Right lobe of liver (tissue), 6 donors: ENCODE results near the gene FRG1. TPM values are rescaled to one million over a fixed set of nuclear protein-coding genes. Genes with fewer than 3 reads are reported as not detected.
"Not testable (repeated sequence)": the region's sequence is repeated elsewhere in the genome, so short reads cannot be mapped to it uniquely, and the experiment has no call there.

ENCODE experiments used
- ATAC-seq, 4 donors: fragments of 200-7000 bp; cut with Tn5 transposase; one replicate each; pipeline ENCODE4 v1.9.1; 2020; ENCODE audit warnings: mild to moderate bottlenecking in 4 of 4, moderate library complexity in 4 of 4
- DNase-seq, 3 donors: peaks; one replicate each; pipeline ENCODE4 v3.0.0-alpha.2; 2020
- H3K27ac ChIP-seq, 3 donors: fragments of 200-600 bp; one replicate each; pipeline ENCODE4 v1.8.0; 2022
- H3K27me3 ChIP-seq, 2 donors: fragments of 200-600 bp; one replicate each; pipeline ENCODE4 v1.8.0; 2022
- H3K36me3 ChIP-seq, 4 donors: fragments of 200-600 bp; sonication (generic) in 1 of 4; one replicate each; pipeline versions ENCODE4 v1.5.1 to v1.8.0; 2017 to 2022; ENCODE audit warnings: control low read depth in 1 of 4
- H3K4me1 ChIP-seq, 4 donors: fragments of 200-600 bp; sonication (generic) in 1 of 4; one replicate each; pipeline versions ENCODE4 v1.5.1 to v1.8.0; 2017 to 2022; ENCODE audit warnings: control low read depth in 1 of 4
- H3K4me3 ChIP-seq, 3 donors: fragments of 200-600 bp; one replicate each; pipeline ENCODE4 v1.8.0; 2022
- H3K9me3 ChIP-seq, 4 donors: fragments of 200-600 bp; sonication (generic) in 1 of 4; one replicate each; pipeline versions ENCODE4 v1.5.1 to v1.8.0; 2017 to 2022; ENCODE audit warnings: control low read depth in 1 of 4
- POLR2A ChIP-seq: fragments of 450-650 bp; IDR thresholded peaks from one replicate; pipeline ENCODE4 v1.6.1; 2017; ENCODE audit warnings: antibody characterized with exemption, mild to moderate bottlenecking
- WGBS: methylation state at CpG from one replicate; pipeline ENCODE4 v1.1.6; 2018; ENCODE audit warnings: low coverage, low lambda C conversion rate; ENCODE audit not compliant: insufficient coverage; ENCODE audit errors: missing lambda C conversion rate; 5-methylcytosine and 5-hydroxymethylcytosine counted together
- intact Hi-C, 2 donors: fragments of 100-400 bp; cut with DNase I; formaldehyde crosslinking; loops; one replicate each; pipeline versions ENCODE4 v1.11.2 to v1.14.1; 2022
- long read RNA-seq: library from polyadenylated mRNA; unstranded; transcript quantifications from one replicate; pipeline ENCODE4 v2.0.0, GENCODE V29; 2019
- total RNA-seq, 6 experiments: library from RNA; depleted of rRNA in 2 of 6; stranded (reverse); fragments of >200 nt in 2 of 6; fragmentation: NEBNext Ultra II Directional in 3 of 6; extraction: Animal tissue kit (Norgen Biotek cat#: 25700) in 3 of 6; gene quantifications; one replicate each; pipeline versions ENCODE4 v1.1.0 to v1.2.4, GENCODE V29; 2016 to 2023
- TF ChIP-seq, protein P1 (sequence below), 4 donors: fragments of 200-600 bp in 3 of 4; fragments of 450-650 bp in 1 of 4; IDR thresholded peaks; one replicate each; pipeline versions ENCODE4 v1.5.1 to v1.8.0; 2016 to 2022; ENCODE audit warnings: antibody characterized with exemption in 4 of 4, mild to moderate bottlenecking in 2 of 4
- donor health status: DM: no; HTN: yes; CAD: no.
- donor health status: DM: no; HTN: no; CAD: no.
- donor health status: DM: no; HTN: no; CAD: no.
- donor health status: DM: no; HTN: yes; CAD: no.
- donor health status: DM: no; HTN: yes; CAD: no.

Gene FRG1
- total RNA-seq = 10 to 100 TPM; 14.2 to 23.7 (median 18.0) TPM
- long read RNA-seq, partial matches to known transcripts = 2 of 3 reads
- long read RNA-seq, other reads (novel, unspliced or antisense) = 0 of 3 reads

DNA sequence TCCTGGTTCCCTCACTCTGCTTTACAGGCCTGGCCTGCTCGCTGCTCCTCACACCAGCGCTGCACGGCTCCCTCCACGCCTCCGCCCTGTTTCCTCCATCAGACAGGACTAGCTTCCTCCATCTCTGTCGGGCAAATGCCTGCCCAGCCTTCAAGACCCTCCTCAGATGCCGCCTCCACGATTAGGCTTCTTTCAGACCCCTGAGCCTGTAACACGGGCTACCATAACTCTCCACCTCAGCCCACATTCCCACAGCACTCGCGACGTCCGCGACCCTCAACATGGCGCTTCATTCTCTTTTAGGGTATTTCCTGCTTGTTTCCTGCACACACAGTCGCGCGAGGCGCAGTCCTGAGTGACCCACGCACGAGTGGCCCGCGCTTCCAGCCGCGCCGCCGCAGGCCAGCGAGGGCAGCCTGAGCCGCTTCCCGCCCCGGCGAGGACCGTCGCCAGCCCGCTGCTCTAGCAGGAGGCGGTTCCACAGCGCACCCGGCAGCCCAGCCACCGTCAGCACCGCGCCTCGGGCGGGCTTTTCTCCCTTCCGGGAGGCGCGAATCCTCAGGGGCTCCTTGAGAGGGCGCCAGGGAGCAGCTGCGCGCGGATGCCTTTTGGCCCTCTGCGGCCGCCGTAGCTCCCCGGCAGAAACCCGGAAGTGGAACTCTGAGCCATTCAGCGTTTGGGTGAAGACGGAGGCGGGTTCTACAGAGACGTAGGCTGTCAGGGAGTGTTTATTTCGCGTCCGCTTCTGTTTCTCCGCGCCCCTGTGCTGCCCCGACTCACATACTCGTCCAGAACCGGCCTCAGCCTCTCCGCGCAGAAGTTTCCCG is at the start of gene FRG1:
FRG1 (plus strand) TSS at position 695 of the 827 bp plus-strand sequence. CDS start 138 bp downstream, outside the sequence.
- 9% methylated on average over 38 of the region's 70 CpGs for WGBS
- no peaks in the 10 kb centered on the region for H3K27me3 ChIP-seq
- intact Hi-C loops = no loop called here
- TF ChIP-seq, protein P1, sequence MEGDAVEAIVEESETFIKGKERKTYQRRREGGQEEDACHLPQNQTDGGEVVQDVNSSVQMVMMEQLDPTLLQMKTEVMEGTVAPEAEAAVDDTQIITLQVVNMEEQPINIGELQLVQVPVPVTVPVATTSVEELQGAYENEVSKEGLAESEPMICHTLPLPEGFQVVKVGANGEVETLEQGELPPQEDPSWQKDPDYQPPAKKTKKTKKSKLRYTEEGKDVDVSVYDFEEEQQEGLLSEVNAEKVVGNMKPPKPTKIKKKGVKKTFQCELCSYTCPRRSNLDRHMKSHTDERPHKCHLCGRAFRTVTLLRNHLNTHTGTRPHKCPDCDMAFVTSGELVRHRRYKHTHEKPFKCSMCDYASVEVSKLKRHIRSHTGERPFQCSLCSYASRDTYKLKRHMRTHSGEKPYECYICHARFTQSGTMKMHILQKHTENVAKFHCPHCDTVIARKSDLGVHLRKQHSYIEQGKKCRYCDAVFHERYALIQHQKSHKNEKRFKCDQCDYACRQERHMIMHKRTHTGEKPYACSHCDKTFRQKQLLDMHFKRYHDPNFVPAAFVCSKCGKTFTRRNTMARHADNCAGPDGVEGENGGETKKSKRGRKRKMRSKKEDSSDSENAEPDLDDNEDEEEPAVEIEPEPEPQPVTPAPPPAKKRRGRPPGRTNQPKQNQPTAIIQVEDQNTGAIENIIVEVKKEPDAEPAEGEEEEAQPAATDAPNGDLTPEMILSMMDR (IDR thresholded peaks at IDR 0.05) = peak; percentile 87 to 95 (median 92)
- TF ChIP-seq POLR2A = peak; percentile 61
- ATAC-seq (peak; percentile 100), DNase-seq (peak; percentile 97 to 98 (median 97))
- H3K4me3 ChIP-seq = peak within 1 kb of the TSS; percentile 77 to 83 (median 79)
- H3K27ac ChIP-seq = peak within 1 kb of the TSS; percentile 63 to 77 (median 75)
- H3K9me3 ChIP-seq = no peaks in the 10 kb centered on the region
- H3K36me3 ChIP-seq = no peaks in the 10 kb centered on the region
- H3K4me1 ChIP-seq = peaks cover 0 to 9% (median 0%) of the 10 kb centered on the region in 4 donors

DNA sequence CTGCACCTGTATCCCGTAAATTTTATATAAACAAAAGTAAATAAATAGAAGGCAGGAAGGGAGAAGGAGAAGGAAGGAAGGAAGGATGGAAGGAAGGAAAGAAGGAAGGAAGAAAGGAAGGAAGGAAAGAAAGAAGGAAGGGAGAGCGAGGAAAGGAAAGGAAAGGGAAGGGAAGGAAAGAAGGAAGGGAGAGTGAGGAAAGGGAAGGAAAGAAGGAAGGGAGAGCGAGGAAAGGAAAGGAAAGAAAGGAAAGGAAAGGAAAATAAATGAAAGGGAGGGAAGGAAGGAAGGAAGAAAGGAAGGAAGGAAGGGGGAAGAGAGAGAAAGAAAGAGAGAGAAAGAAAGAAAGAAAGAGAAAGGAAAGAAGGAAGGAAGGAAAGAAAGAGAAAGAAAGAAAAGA is 43.0 kb upstream of the FRG1 start:
- no peak for ATAC-seq
- intact Hi-C loops = no loop called here
- no peaks in the 10 kb centered on the region for H3K4me1 ChIP-seq

DNA sequence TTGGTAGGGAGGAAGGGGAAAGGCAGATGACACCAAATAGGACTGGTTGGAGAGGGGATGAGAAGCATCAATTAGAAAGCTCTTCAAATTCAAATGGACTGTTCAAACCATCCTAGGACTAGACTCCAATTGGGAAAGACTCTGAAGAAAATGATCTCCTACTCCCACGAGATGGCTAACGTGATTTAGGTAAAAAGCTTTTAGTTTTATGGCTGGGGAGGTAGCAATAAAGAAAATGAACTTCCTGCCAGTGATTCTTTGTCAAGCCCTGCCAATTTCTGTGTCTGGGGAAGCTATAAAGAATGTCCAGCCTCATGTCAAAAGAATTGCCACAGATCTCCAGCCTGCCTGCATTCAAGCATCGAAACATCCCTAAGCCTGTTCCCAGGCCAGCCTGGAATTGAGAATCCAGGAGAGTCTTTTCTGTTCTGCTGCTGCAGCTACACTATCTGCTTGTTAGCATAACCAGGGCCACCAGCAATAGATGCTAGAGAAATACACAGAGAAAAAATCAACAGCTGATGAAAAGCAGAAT is 41.1 kb upstream of the FRG1 start:
- H3K4me1 ChIP-seq, DNase-seq, H3K27ac ChIP-seq, intact Hi-C loops, H3K27me3 ChIP-seq, ATAC-seq, H3K36me3 ChIP-seq, H3K4me3 ChIP-seq, H3K9me3 ChIP-seq: not testable (repeated sequence)
- WGBS = 61% methylated on average over 3 of the region's 3 CpGs

More for the DNA sequence above, 43.0 kb upstream of the FRG1 start:
- no peak overlapping the region for H3K27ac ChIP-seq
- 72% methylated on average over 3 of the region's 3 CpGs for WGBS
- DNase-seq = no peak
- no peaks in the 10 kb centered on the region for H3K27me3 ChIP-seq
- TF ChIP-seq, protein P1 (IDR thresholded peaks at IDR 0.05) = no peak
- TF ChIP-seq POLR2A = no peak
- H3K4me3 ChIP-seq = no peak overlapping the region
- H3K9me3 ChIP-seq = no peaks in the 10 kb centered on the region
- no peaks in the 10 kb centered on the region for H3K36me3 ChIP-seq

DNA sequence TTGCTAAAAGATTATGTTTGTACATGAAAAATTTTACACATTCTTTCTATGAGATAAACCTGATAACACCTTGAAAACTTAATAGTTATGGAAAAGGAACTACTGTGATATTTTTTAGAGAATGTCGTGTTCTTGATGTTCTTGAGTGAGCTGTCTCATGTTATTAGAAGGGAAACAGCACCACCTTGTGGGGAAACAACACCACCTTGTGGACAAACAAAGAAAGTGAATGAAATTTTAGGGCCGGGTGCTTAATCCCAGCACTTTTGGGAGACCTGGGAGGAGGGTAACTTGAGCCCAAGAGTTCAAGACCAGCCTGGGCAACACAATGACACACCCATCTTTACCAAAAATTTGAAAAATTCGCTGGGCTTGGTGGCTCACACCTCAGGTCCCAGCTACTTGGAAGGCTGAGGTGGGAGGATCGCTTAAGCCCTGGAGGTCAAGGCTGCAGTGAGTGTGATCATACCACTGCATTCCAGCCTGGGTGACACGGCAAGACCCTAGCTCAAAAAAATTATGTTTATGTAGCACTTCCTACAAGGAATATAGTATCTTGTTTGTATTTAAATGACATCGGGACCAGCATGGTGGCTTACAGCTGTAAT is 36.1 kb upstream of the FRG1 start:
- H3K4me1 ChIP-seq, DNase-seq, intact Hi-C loops, H3K36me3 ChIP-seq, H3K27me3 ChIP-seq, H3K4me3 ChIP-seq, H3K27ac ChIP-seq, H3K9me3 ChIP-seq: not testable (repeated sequence)
- 21% methylated on average over 5 of the region's 6 CpGs for WGBS
- peak; percentile 60 to 71 (median 60) for ATAC-seq
- TF ChIP-seq, protein P1 (IDR thresholded peaks at IDR 0.05) = peak; percentile 50 to 66 (median 64)

DNA sequence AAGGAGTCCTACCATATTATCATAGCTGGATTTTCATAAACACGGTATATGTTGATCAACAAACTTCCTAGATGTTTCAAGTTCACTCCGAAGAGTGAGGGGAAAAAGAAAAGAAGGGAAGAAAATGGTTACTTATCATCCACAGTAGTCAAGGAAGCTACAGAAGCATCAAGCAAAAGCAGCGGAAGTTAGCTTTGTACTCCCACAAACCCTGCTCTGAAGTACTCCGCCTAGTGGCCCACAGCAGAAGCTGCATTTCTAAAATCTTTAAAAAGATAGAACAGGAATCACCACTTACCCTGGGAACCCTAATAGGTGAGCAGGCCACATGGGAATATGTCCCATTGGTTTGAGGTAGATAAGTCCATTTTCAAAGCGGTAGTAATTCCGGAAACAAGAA is 28.5 kb upstream of the FRG1 start:
- DNase-seq (no peak), ATAC-seq (no peak)
- intact Hi-C loops = no loop called here
- Histone ChIP-seq H3K4me3 (no peak overlapping the region), H3K9me3 (no peaks in the 10 kb centered on the region), H3K36me3 (no peaks in the 10 kb centered on the region), H3K27ac (no peak overlapping the region), H3K27me3 (no peaks in the 10 kb centered on the region), H3K4me1 (no peaks in the 10 kb centered on the region)
- WGBS = 51% methylated on average over 6 of the region's 6 CpGs
- TF ChIP-seq POLR2A = no peak
- TF ChIP-seq, protein P1 (IDR thresholded peaks at IDR 0.05) = peak in 3 of 4 donors; percentile 26 to 45 (median 45)
